ENCODE data around the gene CNIH2.
A peak's percentile ranks its signal among the peaks of the same experiment; 100 is the strongest.

Gene CNIH2

DNA sequence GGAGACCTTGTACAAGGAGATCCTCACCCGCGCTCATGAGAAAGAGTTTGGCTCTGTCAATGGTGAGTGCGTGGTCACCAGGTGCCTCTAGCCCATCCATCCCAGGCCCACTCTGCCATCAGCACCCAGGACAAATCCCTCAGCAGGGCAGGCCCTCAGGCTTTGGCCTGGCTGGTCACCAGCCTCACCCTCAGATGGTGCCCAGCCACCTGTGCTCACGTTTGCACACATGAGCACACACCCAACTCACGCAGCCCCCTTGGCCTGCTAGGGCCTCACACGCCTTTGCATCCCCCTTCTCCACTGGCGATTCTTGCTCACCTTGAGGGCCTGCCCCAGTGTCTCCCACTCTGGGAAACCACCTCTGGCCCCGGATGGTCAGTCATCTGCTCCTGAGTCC, 13.6 kb upstream of the CNIH2 start (continued):
- TF ChIP-seq, protein P1, sequence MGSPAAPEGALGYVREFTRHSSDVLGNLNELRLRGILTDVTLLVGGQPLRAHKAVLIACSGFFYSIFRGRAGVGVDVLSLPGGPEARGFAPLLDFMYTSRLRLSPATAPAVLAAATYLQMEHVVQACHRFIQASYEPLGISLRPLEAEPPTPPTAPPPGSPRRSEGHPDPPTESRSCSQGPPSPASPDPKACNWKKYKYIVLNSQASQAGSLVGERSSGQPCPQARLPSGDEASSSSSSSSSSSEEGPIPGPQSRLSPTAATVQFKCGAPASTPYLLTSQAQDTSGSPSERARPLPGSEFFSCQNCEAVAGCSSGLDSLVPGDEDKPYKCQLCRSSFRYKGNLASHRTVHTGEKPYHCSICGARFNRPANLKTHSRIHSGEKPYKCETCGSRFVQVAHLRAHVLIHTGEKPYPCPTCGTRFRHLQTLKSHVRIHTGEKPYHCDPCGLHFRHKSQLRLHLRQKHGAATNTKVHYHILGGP (tag by site-specific recombination; IDR thresholded peaks at IDR 0.05): no peak
- TF ChIP-seq, protein P2, sequence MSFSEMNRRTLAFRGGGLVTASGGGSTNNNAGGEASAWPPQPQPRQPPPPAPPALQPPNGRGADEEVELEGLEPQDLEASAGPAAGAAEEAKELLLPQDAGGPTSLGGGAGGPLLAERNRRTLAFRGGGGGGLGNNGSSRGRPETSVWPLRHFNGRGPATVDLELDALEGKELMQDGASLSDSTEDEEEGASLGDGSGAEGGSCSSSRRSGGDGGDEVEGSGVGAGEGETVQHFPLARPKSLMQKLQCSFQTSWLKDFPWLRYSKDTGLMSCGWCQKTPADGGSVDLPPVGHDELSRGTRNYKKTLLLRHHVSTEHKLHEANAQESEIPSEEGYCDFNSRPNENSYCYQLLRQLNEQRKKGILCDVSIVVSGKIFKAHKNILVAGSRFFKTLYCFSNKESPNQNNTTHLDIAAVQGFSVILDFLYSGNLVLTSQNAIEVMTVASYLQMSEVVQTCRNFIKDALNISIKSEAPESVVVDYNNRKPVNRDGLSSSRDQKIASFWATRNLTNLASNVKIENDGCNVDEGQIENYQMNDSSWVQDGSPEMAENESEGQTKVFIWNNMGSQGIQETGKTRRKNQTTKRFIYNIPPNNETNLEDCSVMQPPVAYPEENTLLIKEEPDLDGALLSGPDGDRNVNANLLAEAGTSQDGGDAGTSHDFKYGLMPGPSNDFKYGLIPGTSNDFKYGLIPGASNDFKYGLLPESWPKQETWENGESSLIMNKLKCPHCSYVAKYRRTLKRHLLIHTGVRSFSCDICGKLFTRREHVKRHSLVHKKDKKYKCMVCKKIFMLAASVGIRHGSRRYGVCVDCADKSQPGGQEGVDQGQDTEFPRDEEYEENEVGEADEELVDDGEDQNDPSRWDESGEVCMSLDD (tag by site-specific recombination; IDR thresholded peaks at IDR 0.05): no peak
- TF ChIP-seq ZBTB20 (tag by site-specific recombination; IDR thresholded peaks at IDR 0.05): no peak
- TF ChIP-seq OVOL3 (tag by site-specific recombination; IDR thresholded peaks at IDR 0.05): no peak
- TF ChIP-seq ZNF132 (tag by site-specific recombination; IDR thresholded peaks at IDR 0.05; ENCODE audit: borderline replicate concordance): no peak
- TF ChIP-seq, protein P3, sequence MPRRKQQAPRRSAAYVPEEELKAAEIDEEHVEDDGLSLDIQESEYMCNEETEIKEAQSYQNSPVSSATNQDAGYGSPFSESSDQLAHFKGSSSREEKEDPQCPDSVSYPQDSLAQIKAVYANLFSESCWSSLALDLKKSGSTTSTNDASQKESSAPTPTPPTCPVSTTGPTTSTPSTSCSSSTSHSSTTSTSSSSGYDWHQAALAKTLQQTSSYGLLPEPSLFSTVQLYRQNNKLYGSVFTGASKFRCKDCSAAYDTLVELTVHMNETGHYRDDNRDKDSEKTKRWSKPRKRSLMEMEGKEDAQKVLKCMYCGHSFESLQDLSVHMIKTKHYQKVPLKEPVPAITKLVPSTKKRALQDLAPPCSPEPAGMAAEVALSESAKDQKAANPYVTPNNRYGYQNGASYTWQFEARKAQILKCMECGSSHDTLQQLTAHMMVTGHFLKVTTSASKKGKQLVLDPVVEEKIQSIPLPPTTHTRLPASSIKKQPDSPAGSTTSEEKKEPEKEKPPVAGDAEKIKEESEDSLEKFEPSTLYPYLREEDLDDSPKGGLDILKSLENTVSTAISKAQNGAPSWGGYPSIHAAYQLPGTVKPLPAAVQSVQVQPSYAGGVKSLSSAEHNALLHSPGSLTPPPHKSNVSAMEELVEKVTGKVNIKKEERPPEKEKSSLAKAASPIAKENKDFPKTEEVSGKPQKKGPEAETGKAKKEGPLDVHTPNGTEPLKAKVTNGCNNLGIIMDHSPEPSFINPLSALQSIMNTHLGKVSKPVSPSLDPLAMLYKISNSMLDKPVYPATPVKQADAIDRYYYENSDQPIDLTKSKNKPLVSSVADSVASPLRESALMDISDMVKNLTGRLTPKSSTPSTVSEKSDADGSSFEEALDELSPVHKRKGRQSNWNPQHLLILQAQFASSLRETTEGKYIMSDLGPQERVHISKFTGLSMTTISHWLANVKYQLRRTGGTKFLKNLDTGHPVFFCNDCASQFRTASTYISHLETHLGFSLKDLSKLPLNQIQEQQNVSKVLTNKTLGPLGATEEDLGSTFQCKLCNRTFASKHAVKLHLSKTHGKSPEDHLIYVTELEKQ (tag by site-specific recombination; IDR thresholded peaks at IDR 0.05; ENCODE audit: borderline replicate concordance): no peak
- no peak for TF ChIP-seq ZNF433 (tag by site-specific recombination; IDR thresholded peaks at IDR 0.05; ENCODE audit: low read depth)

DNA sequence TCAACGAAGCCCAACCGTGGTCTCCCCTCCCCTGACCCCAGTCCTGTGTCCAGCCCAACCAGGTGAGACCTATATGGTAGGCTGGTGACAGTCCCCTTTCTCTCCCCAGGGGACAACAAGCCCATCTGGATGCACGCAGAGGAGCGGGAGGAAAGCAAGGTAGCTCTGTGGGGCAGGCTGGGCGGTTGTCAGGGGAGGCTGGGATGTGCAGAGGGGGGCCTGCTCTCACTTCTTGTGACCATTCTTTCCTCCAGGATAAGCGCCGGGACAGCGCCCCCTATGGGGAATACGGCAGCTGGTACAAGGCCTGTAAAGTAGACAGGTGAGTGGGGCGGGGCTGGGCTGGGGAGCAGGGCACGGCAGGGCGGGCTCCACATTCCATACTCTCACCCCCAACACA, 13.1 kb upstream of the CNIH2 start:
- H3K27ac ChIP-seq (ENCODE audit: extremely low read depth, low read depth, low read length): no peak overlapping the region
- peaks cover under 1 to 71% of the 10 kb centered on the region in 2 experiments; a peak in 2 of 3 replicates for H3K36me3 ChIP-seq (ENCODE audit: control insufficient read depth in 2 of 2, insufficient read depth in 1 of 2, low read length in 2 of 2)
- H3K4me3 ChIP-seq (ENCODE audit: low read depth, low read length): no peak overlapping the region
- H3K4me1 ChIP-seq (ENCODE audit: control insufficient read depth, insufficient read depth, low read length): peaks cover 2% of the 10 kb centered on the region; the same call in 1 of the 2 replicates
- H3K9me3 ChIP-seq (ENCODE audit: control insufficient read depth, insufficient read depth, low read depth, low read length): no peaks in the 10 kb centered on the region
- CTCF ChIA-PET: interaction anchor here (0.6 to 1.1 kb wide), 9 partner anchors 10 to 879 kb away, joined by 3 to 7 read pairs (median 3); no protein-coding TSS in a partner anchor
- POLR2A ChIA-PET: no interaction called here
- TF ChIP-seq, protein P4, sequence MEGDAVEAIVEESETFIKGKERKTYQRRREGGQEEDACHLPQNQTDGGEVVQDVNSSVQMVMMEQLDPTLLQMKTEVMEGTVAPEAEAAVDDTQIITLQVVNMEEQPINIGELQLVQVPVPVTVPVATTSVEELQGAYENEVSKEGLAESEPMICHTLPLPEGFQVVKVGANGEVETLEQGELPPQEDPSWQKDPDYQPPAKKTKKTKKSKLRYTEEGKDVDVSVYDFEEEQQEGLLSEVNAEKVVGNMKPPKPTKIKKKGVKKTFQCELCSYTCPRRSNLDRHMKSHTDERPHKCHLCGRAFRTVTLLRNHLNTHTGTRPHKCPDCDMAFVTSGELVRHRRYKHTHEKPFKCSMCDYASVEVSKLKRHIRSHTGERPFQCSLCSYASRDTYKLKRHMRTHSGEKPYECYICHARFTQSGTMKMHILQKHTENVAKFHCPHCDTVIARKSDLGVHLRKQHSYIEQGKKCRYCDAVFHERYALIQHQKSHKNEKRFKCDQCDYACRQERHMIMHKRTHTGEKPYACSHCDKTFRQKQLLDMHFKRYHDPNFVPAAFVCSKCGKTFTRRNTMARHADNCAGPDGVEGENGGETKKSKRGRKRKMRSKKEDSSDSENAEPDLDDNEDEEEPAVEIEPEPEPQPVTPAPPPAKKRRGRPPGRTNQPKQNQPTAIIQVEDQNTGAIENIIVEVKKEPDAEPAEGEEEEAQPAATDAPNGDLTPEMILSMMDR (tag by site-specific recombination; IDR thresholded peaks at IDR 0.05): peak; percentile 23; the same call in 1 of the 2 replicates
- TF ChIP-seq ZFHX2 (tag by site-specific recombination; conservative IDR thresholded peaks at IDR 0.05) (no peak), ZNF610 (tag by site-specific recombination; IDR thresholded peaks at IDR 0.05; ENCODE audit: borderline replicate concordance) (no peak), ZNF596 (tag by site-specific recombination; IDR thresholded peaks at IDR 0.05) (no peak), ZNF558 (tag by site-specific recombination; IDR thresholded peaks at IDR 0.05) (no peak), KLF8 (tag by site-specific recombination; IDR thresholded peaks at IDR 0.05) (peak; percentile 50), ZFP41 (tag by site-specific recombination; IDR thresholded peaks at IDR 0.05; ENCODE audit: borderline replicate concordance) (no peak), ZNF560 (tag by site-specific recombination; IDR thresholded peaks at IDR 0.05; ENCODE audit: borderline replicate concordance) (no peak)
- TF ChIP-seq, protein P5, sequence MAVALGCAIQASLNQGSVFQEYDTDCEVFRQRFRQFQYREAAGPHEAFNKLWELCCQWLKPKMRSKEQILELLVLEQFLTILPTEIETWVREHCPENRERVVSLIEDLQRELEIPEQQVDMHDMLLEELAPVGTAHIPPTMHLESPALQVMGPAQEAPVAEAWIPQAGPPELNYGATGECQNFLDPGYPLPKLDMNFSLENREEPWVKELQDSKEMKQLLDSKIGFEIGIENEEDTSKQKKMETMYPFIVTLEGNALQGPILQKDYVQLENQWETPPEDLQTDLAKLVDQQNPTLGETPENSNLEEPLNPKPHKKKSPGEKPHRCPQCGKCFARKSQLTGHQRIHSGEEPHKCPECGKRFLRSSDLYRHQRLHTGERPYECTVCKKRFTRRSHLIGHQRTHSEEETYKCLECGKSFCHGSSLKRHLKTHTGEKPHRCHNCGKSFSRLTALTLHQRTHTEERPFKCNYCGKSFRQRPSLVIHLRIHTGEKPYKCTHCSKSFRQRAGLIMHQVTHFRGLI (tag by site-specific recombination; IDR thresholded peaks at IDR 0.05): peak; percentile 88
- TF ChIP-seq, protein P6, sequence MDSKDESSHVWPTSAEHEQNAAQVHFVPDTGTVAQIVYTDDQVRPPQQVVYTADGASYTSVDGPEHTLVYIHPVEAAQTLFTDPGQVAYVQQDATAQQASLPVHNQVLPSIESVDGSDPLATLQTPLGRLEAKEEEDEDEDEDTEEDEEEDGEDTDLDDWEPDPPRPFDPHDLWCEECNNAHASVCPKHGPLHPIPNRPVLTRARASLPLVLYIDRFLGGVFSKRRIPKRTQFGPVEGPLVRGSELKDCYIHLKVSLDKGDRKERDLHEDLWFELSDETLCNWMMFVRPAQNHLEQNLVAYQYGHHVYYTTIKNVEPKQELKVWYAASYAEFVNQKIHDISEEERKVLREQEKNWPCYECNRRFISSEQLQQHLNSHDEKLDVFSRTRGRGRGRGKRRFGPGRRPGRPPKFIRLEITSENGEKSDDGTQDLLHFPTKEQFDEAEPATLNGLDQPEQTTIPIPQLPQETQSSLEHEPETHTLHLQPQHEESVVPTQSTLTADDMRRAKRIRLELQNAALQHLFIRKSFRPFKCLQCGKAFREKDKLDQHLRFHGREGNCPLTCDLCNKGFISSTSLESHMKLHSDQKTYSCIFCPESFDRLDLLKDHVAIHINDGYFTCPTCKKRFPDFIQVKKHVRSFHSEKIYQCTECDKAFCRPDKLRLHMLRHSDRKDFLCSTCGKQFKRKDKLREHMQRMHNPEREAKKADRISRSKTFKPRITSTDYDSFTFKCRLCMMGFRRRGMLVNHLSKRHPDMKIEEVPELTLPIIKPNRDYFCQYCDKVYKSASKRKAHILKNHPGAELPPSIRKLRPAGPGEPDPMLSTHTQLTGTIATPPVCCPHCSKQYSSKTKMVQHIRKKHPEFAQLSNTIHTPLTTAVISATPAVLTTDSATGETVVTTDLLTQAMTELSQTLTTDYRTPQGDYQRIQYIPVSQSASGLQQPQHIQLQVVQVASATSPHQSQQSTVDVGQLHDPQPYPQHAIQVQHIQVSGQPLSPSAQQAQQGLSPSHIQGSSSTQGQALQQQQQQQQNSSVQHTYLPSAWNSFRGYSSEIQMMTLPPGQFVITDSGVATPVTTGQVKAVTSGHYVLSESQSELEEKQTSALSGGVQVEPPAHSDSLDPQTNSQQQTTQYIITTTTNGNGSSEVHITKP (tag by site-specific recombination; IDR thresholded peaks at IDR 0.05): no peak
- TF ChIP-seq, protein P7, sequence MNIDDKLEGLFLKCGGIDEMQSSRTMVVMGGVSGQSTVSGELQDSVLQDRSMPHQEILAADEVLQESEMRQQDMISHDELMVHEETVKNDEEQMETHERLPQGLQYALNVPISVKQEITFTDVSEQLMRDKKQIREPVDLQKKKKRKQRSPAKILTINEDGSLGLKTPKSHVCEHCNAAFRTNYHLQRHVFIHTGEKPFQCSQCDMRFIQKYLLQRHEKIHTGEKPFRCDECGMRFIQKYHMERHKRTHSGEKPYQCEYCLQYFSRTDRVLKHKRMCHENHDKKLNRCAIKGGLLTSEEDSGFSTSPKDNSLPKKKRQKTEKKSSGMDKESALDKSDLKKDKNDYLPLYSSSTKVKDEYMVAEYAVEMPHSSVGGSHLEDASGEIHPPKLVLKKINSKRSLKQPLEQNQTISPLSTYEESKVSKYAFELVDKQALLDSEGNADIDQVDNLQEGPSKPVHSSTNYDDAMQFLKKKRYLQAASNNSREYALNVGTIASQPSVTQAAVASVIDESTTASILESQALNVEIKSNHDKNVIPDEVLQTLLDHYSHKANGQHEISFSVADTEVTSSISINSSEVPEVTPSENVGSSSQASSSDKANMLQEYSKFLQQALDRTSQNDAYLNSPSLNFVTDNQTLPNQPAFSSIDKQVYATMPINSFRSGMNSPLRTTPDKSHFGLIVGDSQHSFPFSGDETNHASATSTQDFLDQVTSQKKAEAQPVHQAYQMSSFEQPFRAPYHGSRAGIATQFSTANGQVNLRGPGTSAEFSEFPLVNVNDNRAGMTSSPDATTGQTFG (tag by site-specific recombination; IDR thresholded peaks at IDR 0.05; ENCODE audit: borderline replicate concordance): no peak
